Endometrium (tissue), 2 donors: ENCODE results near the gene CCDC106.
A peak's percentile ranks its signal among the peaks of the same experiment; 100 is the strongest.

ENCODE experiments used
- FAIRE-seq: peaks from 2 replicates; lab custom pipeline; 2012; peaks lifted over from hg19 to GRCh38; lab: Jason Lieb, UNC
- donor health status: control.
- donor health status: control.

Gene CCDC106

DNA sequence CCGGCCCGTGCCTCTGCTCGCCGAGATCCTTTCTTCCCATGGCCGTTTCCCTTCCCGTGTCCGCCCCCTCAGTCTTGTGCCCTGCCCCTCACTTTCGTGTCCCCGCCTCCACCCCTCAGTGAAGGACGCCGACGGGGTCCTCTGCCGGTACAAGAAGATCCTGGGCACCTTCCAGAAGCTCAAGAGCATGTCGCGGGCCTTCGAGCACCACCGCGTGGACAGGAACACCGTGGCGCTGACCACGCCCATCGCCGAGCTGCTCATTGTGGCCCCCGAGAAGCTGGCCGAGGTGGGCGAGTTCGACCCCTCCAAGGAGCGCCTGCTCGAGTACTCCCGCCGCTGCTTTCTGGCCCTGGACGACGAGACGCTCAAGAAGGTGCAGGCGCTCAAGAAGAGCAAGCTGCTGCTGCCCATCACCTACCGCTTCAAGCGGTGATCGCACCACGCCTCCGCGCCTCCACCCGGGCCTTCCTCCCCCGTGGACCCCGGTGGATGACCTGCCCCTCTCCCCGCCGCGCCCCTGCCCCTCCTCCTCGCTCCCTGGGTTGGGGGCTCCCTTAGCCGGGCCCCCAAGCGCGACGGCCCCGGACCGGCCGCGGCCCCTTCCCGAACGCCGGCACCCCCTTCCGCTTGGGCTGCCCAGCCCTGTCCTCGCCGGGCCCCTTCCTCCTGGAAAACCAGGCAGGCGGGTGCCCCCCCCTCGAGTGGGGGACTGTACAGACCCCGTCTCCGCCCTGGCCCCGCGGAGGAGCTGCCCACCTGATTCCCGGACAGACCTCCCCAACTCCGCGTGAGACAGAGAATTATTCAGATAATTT, 4.5 kb downstream of the CCDC106 start:
- no peak for FAIRE-seq

DNA sequence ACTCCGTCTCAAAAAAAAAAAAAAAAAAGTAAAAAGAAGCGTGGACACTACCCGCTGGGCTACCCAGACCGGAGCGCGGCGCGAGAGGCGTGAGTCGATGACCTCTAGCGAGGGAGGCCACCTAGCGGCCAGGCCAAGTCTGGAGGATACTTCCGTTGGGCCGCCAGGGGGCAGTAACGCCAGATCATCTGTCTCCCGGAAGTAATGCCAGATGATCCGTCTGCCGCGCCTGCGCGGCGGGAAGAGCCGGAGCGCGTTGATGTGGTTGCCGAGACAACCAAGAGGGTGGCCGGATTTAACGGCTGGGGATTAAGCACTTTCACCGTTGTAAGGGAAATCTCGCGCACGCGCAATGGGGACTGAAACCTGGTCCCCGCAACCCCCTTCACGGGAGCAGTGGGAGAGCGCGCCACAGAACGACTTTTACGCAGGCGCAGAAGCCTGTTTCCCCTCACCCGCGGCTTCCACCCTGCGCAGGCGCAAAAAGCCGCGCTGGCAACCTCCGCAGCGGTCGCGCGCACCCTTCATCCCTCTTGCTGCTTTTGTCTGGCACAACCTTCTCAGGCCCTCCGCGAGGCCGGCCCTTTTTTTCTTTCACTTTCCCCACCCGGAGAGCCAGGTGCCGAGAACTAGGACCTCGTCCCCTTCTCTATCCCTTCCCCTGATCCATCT, 5.8 kb downstream of the CCDC106 start:
- FAIRE-seq: no peak

GRCh38 chr19:55654323-55654867, 6.4 kb downstream of the CCDC106 start:
- FAIRE-seq: peak; percentile 97

- FAIRE-seq: no peak
Observed at GRCh38 chr19:55654868-55655647, 7.0 kb downstream of the CCDC106 start, which contains the start of gene U2AF2. U2AF2 (plus strand) TSS chr19:55655035; CDS start chr19:55655105, 70 bp downstream.

DNA sequence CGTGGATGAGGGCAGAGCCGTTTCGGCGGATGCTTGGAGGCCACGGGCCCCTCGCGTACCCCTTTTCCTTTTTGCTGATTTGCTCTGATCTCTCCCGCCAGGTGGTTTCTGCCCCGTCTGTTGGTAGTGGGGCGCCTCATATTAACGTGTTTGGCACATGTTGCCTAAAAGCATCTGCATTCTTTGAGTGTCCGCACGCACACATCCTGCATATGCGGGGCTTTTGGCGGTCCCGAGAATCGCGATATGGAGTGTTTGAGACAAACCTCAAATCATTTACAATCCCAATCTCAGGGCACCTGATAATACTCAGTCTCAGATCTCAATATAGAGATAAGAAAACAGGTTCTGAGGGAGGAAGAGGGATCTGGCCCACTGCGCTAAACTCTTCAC, 7.6 kb downstream of the CCDC106 start:
- no peak for FAIRE-seq

GRCh38 chr19:55656552-55656951, 8.5 kb downstream of the CCDC106 start:
- no peak for FAIRE-seq

- FAIRE-seq: no peak
Observed at GRCh38 chr19:55656988-55657747, 9.2 kb downstream of the CCDC106 start.

DNA sequence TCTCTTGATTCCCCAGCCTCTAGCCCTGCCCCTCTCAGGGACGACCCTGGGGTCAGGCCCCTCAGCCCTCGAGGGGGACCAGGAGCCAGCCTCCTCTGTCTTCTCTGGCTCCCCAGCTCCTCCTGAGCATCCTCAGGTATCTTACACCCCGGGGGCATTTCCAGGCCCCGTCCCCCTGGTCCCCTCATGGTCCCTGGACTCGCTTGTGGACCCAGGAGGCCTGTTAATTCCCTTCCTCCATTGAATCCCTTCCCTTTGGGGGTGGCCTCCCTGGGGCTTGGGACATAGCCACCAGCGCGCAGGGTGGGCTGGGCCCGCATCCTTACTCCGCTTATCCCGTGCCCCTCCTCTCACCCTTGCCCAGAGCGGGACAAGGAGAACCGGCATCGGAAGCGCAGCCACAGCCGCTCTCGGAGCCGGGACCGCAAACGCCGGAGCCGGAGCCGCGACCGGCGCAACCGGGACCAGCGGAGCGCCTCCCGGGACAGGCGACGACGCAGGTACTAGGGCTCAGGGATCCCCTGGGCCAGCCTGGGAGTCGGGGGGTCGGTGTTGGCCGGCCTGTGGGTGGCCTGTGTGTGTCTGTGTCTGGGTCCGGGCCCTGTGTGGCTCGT, 10.9 kb downstream of the CCDC106 start:
- no peak for FAIRE-seq

DNA sequence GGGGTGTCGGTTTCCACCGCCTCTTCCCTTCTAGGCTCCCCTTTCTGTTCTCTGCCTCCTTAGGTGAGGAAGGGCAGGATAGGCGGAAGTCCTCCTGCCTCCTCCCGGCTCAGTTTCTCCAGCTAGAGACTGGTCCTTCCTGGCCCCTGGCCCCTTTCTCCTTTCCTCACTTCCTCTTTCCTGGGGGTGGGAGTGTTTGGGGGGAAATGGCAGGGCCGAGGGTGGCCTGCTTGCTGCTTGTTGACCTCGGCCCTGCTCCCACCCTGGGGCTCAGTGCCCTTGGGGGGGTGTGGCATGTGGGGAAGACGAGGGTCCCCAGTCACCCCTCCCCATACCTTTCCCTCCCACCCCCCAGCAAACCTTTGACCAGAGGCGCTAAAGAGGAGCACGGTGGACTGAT, 11.8 kb downstream of the CCDC106 start:
- FAIRE-seq: no peak

DNA sequence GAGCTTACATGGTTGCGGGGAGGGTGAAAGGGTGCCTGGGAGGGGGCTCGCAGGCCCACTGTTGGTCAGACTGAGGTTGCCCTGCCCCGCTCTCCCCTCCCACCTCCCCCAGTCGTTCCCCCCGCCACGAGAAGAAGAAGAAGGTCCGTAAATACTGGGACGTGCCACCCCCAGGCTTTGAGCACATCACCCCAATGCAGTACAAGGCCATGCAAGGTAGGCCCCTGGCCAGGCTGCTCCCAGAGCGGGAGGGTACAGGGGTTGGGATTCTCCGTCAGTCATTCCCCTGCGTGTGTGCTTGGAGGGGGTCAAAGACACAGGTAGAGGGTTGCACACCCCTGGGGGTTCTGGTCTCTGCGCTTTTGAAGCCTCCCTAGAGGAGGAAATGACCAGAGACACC, 12.4 kb downstream of the CCDC106 start:
- no peak for FAIRE-seq

DNA sequence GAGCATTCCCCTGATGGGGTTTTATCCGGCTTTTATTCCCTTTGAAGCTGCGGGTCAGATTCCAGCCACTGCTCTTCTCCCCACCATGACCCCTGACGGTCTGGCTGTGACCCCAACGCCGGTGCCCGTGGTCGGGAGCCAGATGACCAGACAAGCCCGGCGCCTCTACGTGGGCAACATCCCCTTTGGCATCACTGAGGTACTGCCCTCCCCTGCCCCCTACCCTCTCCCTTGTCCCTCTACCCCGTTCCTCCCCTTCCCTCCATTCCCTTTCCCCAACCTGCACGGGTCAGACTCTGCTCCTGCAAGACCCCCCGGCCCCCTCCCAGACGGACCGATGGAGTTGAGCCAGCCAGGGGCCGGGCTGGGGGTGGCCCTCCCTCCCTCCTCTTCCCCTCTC, 13.0 kb downstream of the CCDC106 start:
- no peak for FAIRE-seq

DNA sequence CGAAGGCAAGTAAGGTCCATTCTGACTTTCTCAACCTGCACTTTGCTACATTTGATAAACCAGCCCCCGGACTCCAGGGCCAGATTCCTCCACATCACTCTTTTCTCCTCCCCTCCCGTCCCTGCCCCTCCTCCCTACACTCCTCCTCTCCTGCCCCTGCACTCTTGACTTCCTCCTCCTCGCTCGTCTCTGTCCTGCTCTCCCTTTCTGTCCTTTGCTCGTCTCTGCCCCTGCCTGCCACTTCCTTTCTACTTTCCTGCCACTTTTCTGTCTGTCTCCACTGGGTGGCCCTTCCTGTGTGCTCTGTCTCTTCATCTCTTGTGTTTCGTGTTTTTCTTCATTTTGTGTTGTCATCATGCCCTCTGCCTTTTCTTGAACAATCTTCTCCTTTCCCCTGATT, 13.8 kb downstream of the CCDC106 start:
- FAIRE-seq: no peak

DNA sequence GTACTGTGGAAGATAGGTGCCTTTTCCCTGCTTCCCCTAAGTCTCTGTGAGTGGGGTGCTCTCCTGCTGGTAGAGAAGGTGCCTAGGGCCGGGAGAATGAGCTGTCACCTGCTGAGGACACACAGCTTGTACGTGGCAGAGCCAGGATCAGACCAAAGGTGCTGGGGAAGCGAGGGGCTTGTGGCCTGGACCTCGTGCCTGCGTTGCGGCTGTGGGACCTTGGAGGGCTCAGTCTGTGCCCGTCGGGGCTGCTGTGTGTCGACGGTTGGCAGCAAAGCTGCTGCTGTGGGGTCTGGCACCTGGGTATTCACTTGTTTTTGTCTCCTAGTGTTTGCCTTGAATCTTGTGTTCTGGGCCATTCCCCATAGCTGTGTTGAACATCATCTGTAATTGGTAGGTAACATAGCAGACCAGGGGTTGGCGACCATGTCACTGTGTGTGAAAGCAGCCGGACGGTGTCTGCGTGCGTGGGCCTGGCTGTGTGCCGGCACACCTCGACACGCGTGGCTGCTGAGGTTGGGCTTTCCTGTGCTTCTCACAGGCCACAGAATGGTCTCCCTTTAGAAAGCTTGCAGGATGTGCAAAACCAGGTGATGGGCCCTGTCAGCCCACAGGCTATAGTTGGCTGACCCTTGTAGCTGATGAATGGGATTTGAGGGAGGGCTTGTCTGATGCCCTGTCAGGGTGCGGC, 16.0 kb downstream of the CCDC106 start:
- FAIRE-seq: no peak

- no peak for FAIRE-seq
Observed at GRCh38 chr19:55666343-55667005, 18.5 kb downstream of the CCDC106 start.

DNA sequence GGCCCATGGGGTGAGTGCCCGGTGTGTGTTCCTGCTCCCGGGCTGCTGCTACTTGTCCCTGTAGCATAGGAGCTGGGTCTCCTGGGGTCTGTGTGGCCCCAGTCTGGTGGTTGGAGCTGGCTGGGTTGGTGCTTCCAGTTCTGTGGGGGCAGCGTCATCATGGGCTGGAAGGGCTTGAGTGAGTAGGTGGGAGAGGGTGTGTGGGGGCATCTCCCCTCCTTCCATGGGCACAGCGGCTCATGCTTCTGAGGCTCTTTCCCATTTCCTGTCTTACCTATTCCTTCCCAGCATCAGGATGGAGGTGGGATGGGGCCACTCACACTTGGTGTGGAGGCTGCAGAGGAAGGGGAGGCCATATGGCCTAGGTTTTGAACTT, 19.0 kb downstream of the CCDC106 start:
- no peak for FAIRE-seq

DNA sequence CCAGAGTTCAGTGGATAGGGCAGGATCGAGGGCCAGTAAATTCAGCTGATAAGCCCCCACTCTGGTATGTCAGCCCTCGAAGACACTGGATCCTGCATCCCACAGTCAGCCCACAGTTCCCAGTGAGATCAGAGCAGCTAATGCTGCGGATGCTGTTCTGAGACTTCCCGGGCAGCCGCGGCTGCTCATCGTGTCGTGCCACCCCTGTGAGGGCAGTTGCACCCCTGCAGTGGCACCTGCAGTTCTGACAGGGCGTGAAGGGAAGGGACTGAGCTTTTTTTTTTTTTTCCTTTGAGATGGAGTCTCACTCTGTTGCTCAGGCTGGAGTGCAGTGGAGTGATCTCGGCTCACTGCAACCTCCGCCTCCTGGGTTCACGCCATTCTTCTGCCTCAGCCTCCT, 19.5 kb downstream of the CCDC106 start:
- FAIRE-seq: no peak

DNA sequence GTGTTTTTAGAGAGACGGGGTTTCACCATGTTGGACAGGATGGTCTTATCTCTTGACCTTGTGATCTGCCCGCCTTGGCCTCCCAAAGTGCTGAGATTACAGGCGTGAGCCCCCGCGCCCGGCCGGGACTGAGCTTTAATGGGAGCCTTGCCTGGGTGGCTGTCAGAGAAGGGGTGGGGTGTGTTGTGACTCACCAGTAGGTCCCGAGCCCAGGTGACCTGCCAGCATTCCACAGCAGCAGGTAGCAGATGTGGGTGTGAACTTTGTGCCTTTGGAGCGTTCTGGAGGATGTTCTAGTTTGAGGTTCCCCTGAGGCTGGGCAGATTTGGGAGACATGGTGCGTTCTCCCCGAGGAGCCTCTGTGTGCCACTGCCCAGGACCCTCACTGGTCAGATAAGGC, 19.9 kb downstream of the CCDC106 start:
- FAIRE-seq: no peak

DNA sequence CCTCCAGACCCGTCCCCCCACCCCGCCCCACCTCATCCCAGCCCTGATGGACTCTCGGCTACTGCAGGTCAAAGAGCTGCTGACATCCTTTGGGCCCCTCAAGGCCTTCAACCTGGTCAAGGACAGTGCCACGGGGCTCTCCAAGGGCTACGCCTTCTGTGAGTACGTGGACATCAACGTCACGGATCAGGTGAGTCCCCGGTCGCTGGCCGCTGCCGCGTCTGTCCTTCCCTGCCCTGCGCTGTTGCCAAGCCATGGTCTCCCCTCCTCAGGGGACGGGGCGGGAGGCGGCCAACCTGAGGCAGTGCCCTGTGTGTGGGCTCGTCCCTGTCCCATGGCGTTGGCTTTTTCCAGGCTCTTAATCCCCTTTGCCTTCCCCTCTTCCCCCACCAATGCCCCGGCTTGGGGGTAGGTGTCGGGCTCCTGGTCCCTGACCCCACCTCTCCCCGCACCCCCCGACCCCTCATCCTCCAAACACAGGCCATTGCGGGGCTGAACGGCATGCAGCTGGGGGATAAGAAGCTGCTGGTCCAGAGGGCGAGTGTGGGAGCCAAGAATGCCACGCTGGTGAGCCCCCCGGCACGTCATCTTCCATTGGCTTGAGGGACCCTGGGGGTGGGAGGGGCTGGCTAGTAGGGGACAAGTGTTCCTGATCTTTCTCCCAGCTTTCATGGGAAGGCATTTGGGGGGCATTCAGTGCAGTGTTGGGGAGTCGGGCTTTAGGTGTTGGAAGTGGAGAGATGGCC, 20.8 kb downstream of the CCDC106 start:
- FAIRE-seq: no peak
